Muscle layer of duodenum (tissue), 2 donors: ENCODE data around the gene OGN.

Experiments
- H3K27ac ChIP-seq: one replicate; pipeline ENCODE4 v1.7.0; 2013; ENCODE audit warnings: mild to moderate bottlenecking, low read length
- H3K27me3 ChIP-seq: one replicate; pipeline ENCODE4 v1.7.0; 2013; ENCODE audit warnings: low read depth, mild to moderate bottlenecking, control low read depth, low read length
- H3K36me3 ChIP-seq, 2 donors: one replicate each; pipeline ENCODE4 v1.7.0; 2013; ENCODE audit warnings: low read length in 2 of 2, control low read depth in 1 of 2, mild to moderate bottlenecking in 1 of 2; ENCODE audit not compliant: insufficient read depth in 2 of 2, control insufficient read depth in 1 of 2
- H3K4me1 ChIP-seq, 2 donors: one replicate each; pipeline ENCODE4 v1.7.0; 2013; ENCODE audit warnings: low read length in 2 of 2, mild to moderate bottlenecking in 2 of 2, control low read depth in 1 of 2, moderate library complexity in 1 of 2; ENCODE audit not compliant: insufficient read depth in 2 of 2, control insufficient read depth in 1 of 2
- H3K4me3 ChIP-seq, 2 donors: one replicate each; pipeline ENCODE4 v1.7.0; 2013; ENCODE audit warnings: low read length in 2 of 2, low read depth in 1 of 2, mild to moderate bottlenecking in 1 of 2
- H3K9me3 ChIP-seq, 2 donors: one replicate each; pipeline ENCODE4 v1.7.0; 2013; ENCODE audit warnings: low read length in 2 of 2, control low read depth in 1 of 2, mild to moderate bottlenecking in 1 of 2; ENCODE audit not compliant: control insufficient read depth in 1 of 2
- donor health status: healthy.

The OGN gene, protein sequence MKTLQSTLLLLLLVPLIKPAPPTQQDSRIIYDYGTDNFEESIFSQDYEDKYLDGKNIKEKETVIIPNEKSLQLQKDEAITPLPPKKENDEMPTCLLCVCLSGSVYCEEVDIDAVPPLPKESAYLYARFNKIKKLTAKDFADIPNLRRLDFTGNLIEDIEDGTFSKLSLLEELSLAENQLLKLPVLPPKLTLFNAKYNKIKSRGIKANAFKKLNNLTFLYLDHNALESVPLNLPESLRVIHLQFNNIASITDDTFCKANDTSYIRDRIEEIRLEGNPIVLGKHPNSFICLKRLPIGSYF

DNA sequence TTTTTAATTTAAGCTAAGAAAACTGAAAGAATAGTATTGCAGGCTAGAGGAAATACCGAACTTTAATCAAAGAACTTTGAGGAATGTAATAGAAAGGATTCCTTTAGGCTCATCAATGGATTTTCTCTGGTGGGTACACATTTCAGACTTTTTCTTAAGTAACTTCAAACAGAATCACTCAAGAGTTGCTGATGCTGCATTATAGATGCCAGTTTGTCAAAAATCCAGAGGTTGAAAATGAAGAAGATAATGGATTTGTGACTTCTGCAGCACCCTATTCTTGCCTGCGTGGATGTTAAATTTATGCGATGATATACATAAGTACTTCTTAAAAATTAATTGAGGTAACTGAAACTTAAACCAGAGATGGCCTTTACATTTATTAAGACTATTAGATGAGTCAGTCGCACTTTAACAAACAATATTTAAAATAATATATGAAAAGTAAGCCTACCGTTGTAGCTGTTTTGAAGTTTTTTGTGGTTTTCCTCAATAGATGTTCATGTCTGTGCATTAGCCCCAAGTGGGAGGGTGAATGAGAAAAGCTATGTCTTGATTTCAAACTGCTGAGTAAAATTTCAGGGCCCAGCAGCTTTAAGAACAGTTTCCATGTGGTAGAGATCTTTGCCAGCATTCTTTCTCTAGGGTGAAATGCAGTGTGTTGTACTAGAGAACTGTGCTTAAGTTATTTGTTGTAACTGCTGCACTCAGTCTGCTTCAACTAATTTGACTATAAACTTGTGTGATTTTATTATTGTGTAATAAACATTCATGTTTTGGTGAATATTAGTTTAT, at the start of gene OGN:
Gene OGN, minus strand, starts transcription at position 537 of the 795 bp plus-strand sequence. CDS start 1,171 bp downstream, outside the sequence.
- Histone ChIP-seq H3K4me3 (peak within 1 kb of the TSS; percentile 17 to 42), H3K36me3 (no peaks in the 10 kb centered on the region), H3K27me3 (no peaks in the 10 kb centered on the region), H3K9me3 (no peaks in the 10 kb centered on the region), H3K4me1 (peaks cover 6 to 17% of the 10 kb centered on the region in 2 donors), H3K27ac (peak within 1 kb of the TSS; percentile 64)

DNA sequence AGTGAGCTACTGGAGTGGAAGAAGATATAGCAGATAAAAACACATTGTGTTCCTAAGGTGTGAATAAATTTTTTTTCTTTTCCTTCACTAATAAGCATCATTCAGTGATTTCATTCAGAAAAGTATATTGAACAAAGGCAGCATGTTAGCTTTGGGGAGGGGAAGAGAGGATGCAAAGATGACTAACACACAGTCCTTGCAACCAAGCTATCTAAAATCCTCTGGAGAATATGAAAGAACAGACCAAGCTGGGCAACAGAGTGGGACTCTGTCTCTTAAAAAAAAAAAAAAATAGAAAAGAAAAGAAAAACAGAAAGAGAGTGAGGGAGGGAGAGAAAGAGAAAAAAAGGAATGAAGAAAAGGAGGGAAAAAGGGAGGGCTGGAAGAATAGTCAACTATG, 42.2 kb upstream of the OGN start:
- Histone ChIP-seq H3K4me1 (no peaks in the 10 kb centered on the region), H3K4me3 (no peak overlapping the region), H3K27me3 (no peaks in the 10 kb centered on the region), H3K9me3 (no peaks in the 10 kb centered on the region), H3K27ac (no peak overlapping the region), H3K36me3 (no peaks in the 10 kb centered on the region)

DNA sequence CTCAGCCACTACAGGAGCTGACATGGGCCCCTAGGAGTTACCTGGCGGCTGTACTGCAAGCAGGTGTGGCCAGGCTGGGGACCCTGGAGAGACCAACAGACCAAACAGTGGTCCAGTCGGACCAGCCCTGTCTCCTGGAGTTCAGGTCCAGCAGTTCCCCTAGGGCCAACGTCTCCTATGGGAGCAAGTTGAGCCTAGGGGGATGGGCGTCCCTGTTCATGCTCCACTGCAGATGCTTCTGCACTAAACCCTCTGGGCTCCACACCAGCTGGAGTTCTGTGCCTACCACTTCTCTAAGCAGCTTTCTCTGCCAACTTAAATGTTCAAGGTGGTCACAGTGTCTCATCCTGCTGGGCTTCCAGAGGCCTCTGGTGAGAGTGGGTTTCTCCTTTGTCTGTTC, 40.5 kb upstream of the OGN start:
- H3K9me3 ChIP-seq, result no peaks in the 10 kb centered on the region
- H3K4me3 ChIP-seq, result no peak overlapping the region
- H3K36me3 ChIP-seq, result no peaks in the 10 kb centered on the region
- no peak overlapping the region for H3K27ac ChIP-seq
- no peaks in the 10 kb centered on the region for H3K4me1 ChIP-seq
- no peaks in the 10 kb centered on the region for H3K27me3 ChIP-seq

DNA sequence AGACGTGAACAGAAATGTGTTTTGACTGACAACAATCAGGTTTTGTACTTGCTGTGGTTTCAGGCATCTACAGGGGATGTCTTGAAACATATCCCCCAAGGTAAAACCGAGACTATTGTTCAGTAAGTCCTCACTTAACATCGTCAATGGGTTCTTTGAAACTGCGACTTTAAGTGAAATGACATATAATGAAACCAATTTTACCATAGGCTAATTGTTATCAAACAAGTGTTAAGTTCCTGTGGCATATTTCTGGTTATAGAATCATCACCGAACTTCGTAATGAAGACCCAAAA, 36.3 kb upstream of the OGN start:
- no peaks in the 10 kb centered on the region for H3K4me1 ChIP-seq
- peaks cover 0 to 2% of the 10 kb centered on the region in 2 donors for H3K9me3 ChIP-seq
- H3K4me3 ChIP-seq, result no peak overlapping the region

DNA sequence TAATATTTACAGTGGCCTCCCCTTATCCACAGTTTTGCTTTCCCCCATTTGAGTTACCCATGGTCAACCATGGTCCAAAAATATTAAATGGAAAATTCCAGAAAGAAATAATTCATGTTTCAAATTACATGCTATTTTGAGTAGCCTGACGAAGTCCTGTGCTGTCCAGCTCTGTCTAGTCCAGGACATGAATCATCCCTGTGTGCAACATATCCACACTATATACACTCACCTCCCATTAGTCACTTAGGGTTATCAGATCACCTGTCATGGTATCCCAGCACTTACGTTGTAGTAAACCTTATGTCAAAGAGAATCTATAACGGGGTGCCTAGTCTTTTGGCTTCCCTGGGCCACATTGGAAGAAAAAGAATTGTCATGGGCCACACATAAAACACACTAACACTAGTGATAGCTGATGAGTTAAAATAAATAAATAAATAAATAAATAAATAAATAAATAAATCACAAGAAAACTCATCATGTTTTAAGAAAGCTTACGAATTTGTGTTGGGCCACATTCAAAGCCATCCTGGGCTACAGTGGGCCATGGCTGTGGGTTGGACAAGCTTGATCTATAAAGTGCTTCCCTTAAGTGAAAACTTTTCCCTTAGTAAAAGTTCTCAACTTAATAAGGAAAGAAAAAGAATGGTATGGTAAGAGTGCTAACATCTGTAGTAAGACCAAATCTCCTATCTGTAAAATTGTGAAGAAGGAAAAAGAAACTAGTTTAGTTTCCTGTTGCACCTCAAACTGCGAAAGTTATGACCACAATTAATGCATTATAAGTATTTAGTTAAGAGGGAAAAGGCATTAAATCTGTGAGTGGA, 35.8 kb upstream of the OGN start:
- H3K9me3 ChIP-seq, result peaks cover 0 to 2% of the 10 kb centered on the region in 2 donors
- no peak overlapping the region for H3K4me3 ChIP-seq
- H3K27ac ChIP-seq, result no peak overlapping the region
- no peaks in the 10 kb centered on the region for H3K36me3 ChIP-seq
- H3K4me1 ChIP-seq, result no peaks in the 10 kb centered on the region
- no peaks in the 10 kb centered on the region for H3K27me3 ChIP-seq

More for the DNA sequence above, 36.3 kb upstream of the OGN start:
- H3K27ac ChIP-seq, result no peak overlapping the region
- no peaks in the 10 kb centered on the region for H3K27me3 ChIP-seq
- H3K36me3 ChIP-seq, result no peaks in the 10 kb centered on the region

DNA sequence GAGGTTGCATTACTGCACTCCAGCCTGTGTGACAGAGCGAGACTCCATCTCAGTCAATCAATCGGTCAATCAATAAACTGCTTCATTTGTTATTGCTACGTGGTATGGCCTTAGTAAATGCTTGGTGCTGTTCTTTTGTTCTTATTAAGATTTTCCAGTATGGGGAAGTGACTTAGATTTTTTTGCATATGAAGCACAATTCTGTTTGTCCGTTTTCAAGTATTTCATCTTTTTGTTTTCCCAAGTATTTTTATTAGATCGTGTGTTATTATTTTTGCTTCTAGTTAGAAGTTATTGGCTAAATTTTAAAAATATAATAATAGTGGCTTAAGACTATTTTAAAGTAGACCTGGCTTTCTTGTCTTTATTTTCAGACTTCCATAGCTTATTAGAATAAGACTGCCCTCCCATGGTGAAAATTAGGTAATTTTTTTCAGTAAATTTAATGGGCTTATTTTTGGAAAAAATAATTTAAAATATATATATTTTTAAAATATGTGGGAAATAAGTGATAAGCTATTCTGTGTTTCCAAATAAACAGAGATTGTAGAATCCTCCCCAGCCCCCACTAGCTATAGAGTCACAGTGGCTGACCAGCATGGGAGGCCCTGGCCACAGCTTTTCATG, 34.6 kb upstream of the OGN start:
- Histone ChIP-seq H3K4me3 (no peak overlapping the region), H3K4me1 (no peaks in the 10 kb centered on the region), H3K27me3 (no peaks in the 10 kb centered on the region), H3K36me3 (no peaks in the 10 kb centered on the region), H3K27ac (no peak overlapping the region), H3K9me3 (peaks cover 0 to 2% of the 10 kb centered on the region in 2 donors)

DNA sequence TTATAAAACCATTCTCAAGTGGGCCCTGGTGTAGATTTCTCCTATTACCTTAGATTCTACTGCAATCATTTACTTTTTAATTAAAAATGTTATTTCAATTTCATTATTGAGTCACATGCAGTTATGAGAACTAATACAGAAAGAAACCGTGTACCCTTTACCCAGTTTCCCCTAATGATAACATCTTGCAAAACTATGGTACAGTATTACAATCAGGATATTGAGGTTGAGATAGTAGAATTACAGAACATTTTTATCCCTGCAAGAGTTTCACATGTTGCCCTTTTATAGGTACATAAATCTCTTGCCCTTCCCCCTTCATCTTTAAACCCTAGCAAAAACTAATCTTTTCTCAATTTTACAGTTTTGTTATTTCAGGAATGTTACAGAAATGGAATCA, 30.9 kb upstream of the OGN start:
- Histone ChIP-seq H3K4me1 (no peaks in the 10 kb centered on the region), H3K27ac (no peak overlapping the region)

DNA sequence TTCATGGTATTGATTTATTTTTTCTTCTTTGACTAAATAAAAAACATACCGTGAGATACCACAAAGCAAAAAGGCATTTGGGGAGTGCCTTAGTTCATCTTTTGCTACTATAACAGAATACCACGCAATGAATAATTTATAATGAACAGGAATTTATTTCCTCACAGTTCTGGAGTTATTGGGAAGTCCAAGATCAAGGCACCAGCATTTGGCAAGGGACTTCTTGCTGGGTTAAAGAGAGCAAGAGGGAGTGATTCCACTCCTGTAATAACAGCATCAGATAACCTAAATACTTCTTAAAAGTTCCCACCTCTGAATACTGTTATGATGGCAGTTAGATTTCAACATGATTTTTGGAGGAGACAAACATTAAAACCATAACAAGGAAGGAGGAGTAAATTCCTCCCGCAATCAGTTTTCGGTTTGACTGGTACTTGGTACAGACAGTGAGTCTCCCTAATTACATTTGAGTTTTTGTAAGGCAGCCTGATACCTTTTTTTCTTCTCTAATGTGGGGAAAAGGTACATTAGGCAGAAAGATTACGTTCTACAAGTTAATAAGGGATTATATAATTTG, 28.7 kb upstream of the OGN start:
- Histone ChIP-seq H3K4me1 (no peaks in the 10 kb centered on the region), H3K9me3 (peaks cover 0 to 2% of the 10 kb centered on the region in 2 donors), H3K4me3 (no peak overlapping the region), H3K27ac (no peak overlapping the region), H3K36me3 (no peaks in the 10 kb centered on the region), H3K27me3 (no peaks in the 10 kb centered on the region)

More for the DNA sequence above, 30.9 kb upstream of the OGN start:
- Histone ChIP-seq H3K9me3 (peaks cover 0 to 2% of the 10 kb centered on the region in 2 donors), H3K27me3 (no peaks in the 10 kb centered on the region), H3K4me3 (no peak overlapping the region), H3K36me3 (no peaks in the 10 kb centered on the region)

DNA sequence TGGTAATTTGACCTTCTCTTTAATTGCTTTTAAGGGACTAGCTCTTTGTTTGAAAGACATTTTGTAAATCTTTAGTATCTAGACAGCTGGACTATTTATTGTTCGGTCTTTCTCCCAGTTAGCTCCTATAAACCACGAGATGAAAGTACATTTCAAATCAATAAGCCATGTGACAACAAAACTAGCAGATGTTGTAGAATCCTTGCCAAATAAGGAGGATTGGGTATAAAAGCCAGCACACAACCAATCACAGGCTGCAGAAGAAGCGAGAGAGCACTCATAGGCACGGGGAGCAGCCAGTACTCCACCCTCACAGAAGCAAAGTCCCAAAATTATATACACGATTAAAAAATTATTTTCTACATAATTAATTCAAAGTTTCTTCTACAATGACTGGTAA, 28.0 kb upstream of the OGN start:
- Histone ChIP-seq H3K4me1 (no peaks in the 10 kb centered on the region), H3K9me3 (no peaks in the 10 kb centered on the region), H3K36me3 (no peaks in the 10 kb centered on the region), H3K27ac (no peak overlapping the region), H3K4me3 (no peak overlapping the region), H3K27me3 (no peaks in the 10 kb centered on the region)

DNA sequence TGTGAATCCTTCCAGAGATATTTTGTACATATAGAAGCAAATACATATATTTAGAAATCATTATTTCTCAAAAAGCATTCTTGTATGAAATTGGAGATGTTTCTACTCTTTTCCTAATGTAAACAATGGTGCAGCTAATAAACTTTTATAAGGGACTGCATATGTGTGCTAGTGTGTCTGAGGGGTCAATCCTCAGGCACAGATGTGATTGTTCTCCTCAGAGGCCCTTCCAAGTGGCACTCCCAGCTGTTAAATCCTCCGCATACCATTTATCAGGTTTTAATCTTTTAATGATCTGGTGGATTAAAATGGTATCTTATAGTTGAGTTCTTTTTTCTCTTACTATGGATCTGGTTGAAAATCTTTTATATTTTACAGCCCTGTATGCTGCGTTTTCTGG, 25.5 kb upstream of the OGN start:
- H3K4me1 ChIP-seq, result peaks cover 0 to 11% of the 10 kb centered on the region in 2 donors
- no peak overlapping the region for H3K27ac ChIP-seq

More for the DNA sequence above, 25.5 kb upstream of the OGN start:
- Histone ChIP-seq H3K9me3 (no peaks in the 10 kb centered on the region), H3K27me3 (no peaks in the 10 kb centered on the region), H3K4me3 (no peak overlapping the region), H3K36me3 (no peaks in the 10 kb centered on the region)
